HPDE6-E6E7 (cell line): ENCODE measurements around the gene SORBS1.
"Not testable (repeated sequence)": the region's sequence is repeated elsewhere in the genome, so short reads cannot be mapped to it uniquely, and the experiment has no call there.

ENCODE experiments used
- DNase-seq: peaks from one replicate; pipeline ENCODE4 v3.0.0; 2011; ENCODE audit warnings: missing footprints; ENCODE audit errors: extremely low spot score

The SORBS1 gene

DNA sequence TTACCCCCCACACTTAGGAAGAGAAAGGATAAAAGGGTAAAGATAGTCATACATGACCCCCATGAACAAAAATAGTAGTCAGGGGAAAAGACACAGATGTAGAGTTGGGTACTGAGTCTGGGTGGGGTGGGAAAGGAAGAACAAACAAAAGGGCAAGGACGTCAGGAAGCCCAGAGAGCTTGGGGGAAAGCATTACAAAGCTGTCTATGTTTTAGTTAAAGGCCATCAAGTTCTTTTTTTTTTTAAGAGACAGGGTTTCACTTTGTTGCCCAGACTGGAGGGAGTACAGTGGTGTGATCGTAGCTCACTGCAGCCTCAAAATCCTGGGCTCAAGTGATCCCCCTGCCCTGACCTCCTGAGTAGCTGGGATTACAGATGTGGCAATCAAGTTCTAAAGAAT, 172.0 kb downstream of the SORBS1 start:
- no peak for DNase-seq

DNA sequence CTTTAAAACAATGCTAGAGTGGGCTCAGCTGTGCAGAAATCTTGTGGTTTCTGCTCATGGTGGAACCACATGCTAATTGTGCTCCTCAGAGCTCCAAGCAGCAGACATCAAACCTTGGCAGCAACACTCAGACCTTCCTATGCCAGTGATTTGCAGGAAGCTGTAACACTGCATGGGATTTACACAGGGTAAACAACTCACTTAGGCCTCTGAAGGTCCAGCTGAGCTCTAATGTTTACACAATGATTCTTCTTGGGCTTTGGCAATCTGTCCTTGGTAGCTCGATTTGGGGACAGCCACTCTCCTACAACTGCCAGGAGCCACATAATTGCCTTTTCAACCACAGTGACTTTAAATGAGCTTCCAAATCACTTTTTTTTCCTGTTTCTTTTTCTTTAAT, 172.6 kb downstream of the SORBS1 start:
- DNase-seq: no peak

- DNase-seq: no peak
These were observed 173.1 kb downstream of the SORBS1 start for GRCh38 chr10:95388109-95388471.

- no peak for DNase-seq
These were observed 177.0 kb downstream of the SORBS1 start for GRCh38 chr10:95384011-95384704.

DNA sequence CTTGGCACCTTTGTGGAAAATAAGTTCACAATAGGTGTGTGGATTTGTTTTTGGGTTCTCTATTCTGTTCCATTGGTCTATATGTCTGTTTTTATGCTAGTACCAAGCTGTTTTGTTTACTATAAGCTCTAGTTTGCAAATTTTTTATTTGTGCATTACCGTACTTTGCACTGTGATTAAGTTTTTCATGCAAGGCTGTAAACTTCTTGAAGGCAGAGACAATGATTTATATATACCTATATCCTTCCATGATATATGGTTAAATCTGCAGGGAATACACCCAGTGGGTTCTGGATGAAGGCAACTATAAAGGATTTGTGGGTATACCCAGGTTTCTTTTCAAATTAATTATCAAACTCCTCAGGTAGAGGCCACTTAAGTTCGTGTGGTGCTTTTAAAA, 178.6 kb downstream of the SORBS1 start:
- DNase-seq: no peak

GRCh38 chr10:95382174-95382573, 179.0 kb downstream of the SORBS1 start:
- DNase-seq: no peak

DNA sequence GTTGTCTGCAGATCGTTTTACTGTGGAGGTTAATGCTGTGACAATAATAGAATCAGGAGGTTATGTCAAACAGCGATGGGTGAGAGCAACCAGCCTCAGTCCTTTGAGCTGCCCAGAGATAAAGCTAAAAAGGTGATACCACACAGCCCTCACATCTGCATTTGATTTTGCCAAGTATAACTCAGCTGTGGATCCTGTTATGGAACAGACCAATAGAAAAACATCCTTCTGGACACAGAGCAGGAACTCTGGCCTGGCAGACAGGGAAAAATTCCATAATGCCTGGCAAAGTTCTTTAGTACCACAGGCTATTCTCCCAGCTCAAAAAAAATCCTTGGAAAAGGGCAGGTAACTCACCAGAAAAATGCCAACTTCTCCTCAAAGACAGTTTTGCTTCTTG, 183.2 kb downstream of the SORBS1 start:
- DNase-seq: no peak

DNA sequence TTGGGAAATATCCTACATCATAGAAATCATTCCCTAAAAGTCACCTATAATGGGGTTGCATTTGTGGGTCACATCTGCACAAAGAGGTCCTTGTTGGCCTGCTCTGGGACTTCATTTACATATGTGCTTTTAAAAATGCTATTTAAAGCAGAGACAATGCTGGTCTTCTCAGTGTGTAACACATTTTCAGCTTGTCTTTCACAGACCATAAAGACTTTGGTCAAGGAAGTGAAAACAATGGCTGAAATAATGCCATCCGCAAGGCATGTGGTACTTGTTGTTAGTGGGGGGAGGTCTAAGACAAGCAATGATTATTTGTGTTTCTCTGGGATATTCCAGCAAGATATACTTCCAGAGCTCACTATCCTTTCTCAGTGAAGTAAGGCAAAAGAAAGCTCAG, 185.8 kb downstream of the SORBS1 start:
- no peak for DNase-seq

- DNase-seq: peak; percentile 83
These were observed 186.5 kb downstream of the SORBS1 start for GRCh38 chr10:95374597-95375209.

DNA sequence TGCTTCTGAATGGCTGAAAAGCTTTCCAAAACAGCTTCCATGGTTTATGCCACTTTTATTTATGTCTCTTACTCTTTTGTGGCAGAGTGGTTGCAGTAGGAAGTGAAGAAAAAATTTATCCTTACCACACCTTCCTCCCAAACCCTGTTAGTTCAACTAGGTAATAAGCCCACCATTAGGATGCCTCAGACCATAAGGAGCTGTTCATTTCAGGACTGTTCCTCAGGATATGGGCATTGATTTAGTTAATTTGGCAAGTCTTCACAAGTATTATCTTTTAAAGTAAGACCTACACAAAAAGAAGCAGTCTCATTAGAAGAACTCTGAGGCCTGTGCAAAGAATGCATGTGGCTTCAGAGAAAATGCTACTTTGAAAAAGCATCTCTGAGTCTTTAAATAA, 187.5 kb downstream of the SORBS1 start:
- no peak for DNase-seq

- no peak for DNase-seq
These were observed 196.8 kb downstream of the SORBS1 start for GRCh38 chr10:95364342-95364741.

DNA sequence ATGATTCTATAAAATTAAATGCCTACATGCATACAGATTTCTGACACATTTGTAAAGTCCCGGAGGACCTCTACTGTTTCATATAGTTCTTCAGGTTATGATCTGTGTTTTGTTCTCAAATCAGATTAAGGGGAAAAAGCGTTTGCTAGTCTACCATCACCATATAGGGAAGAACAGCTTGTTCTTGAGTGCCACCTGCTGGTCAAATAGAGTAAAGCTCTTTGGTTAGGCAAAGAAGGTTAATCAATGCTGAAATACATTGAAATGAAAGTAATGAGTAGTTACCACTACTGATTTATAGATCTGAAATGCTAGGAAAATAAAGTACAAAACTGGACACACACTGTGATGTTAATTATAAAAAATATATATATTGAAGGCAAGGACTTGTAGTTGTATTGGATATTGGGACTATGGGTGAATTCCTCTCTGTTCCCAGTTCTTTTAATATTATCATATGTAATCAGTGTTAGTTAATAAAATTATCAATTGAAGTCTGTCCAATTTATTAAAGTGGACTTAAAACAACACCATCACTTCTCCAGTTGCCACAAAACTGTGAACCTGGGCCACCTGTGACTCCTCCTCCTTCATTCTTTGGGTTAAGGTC, 197.8 kb downstream of the SORBS1 start:
- DNase-seq: peak; percentile 53

DNA sequence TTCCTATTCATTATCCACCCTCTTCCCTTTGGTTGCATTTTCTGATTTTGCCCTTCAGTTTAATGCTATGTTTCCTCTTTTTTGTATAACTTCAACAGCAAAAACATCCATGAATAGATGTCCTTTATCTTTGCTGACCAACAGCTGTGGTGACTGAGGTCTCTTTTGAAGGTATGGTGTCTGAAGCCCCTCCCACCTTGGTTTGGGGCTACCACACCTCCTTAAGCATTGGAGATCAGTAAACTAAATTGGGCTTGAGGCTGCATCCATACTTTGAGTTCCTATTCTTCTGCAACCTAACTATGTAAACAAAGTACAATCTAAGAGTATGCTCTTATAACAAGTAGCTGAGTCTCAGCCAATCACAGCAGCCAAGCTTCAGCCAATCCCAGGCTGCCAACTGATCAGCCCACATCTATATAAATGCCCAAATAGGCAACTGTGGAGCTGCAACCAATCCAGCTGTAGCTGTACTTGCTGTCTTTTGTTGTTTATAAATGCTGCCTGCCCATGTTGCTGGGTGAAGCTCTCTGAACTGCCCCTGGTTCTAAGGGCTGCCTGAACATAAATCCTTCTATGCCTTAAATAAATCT, 201.0 kb downstream of the SORBS1 start:
- DNase-seq: no peak

DNA sequence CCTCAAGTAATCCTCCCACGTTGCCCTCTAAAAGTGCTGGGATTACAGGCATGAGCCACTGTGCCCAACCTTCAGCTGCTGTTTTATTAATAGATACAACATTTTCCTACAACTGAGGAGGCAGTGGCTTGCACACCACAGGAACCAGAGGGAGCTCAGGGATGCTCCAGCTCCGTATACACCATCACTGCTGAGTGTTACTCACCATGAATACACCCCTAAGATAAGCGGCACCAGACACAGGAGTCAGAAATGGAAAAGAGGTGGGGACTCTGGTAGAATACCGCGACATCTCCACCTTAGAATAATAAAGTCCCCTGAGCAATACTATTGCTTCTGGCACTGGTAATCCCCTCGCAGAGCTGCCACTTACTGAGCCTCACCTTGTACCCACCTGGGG, 201.7 kb downstream of the SORBS1 start:
- no peak for DNase-seq

- DNase-seq: no peak
These were observed 204.8 kb downstream of the SORBS1 start for GRCh38 chr10:95356190-95356955.

- no peak for DNase-seq
These were observed 205.9 kb downstream of the SORBS1 start for GRCh38 chr10:95355301-95355700.

- no peak for DNase-seq
These were observed 207.1 kb downstream of the SORBS1 start for GRCh38 chr10:95354110-95354509.

- DNase-seq: no peak
These were observed 208.0 kb downstream of the SORBS1 start for GRCh38 chr10:95353123-95353522.

DNA sequence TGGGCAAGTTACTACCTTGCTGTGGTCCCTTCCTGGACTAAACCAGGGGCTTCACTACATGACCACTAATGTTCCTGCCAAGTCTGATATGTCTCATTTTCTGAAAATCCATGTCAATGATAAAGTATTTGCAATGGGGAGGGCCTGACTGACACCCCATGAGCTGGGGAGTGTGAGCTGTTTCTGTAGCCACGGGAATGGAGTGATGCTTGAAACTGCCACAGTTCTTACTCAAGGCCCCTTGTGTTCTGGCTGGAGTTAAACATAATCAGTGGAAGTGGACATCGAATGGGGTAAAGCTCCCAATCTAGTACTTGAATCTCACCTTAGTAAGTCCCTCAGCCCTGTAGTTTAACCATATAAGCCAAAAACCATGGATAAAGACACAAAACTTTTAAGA, 208.5 kb downstream of the SORBS1 start:
- DNase-seq: no peak

- no peak for DNase-seq
These were observed 210.3 kb downstream of the SORBS1 start for GRCh38 chr10:95350830-95351228.

DNA sequence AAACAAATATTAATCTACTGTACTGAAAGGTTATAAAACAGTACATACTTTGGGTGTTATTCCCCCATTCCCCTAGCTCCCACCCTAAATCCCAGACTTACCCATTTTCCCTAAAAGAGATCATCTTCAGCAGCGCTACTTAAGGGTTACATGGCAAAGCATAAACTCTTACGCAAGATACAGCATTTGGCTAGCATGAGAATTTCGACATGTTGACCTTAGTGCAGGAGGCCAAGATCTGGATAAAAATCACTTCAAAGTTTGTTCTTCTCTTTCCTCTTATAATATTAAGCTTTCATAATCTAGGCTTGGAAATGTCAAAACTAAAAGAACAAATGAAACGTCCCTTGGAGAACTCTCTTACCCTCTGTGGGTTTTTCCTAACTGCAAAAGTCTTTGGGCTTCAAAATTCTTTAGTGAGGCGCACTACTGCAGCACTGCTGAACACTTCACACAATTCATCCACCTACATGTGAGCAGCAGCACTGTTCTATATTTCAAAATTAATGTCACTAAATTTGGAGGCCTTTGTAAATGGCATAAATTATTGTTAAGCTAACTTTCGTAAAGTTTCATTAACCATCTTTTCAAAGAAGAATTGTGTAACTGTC, 210.8 kb downstream of the SORBS1 start:
- no peak for DNase-seq

- not testable (repeated sequence) for DNase-seq
These were observed 213.8 kb downstream of the SORBS1 start for GRCh38 chr10:95347402-95347766.
